K562 (cell line): ENCODE measurements around the gene CXCR6. TPM values are rescaled to one million over a fixed set of nuclear protein-coding genes. Genes with fewer than 3 reads are reported as not detected.

ENCODE experiments used
- ATAC-seq: fragments of 200-7000 bp; cut with Tn5 transposase; 3 replicates; pipeline ENCODE4 v1.9.1; 2020; ENCODE audit warnings: moderate library complexity
- BruUV-seq: library from RNA; stranded (reverse); fragments of 400-500 nt; replicated peaks from 2 replicates; lab custom pipeline; 2021; lab: Mats Ljungman, UMichigan
- CTCF ChIA-PET: fragments of 300-600 bp; formaldehyde crosslinking; extraction: SDS; loops from one replicate; lab custom pipeline; 2021; ENCODE audit warnings: low intra/inter-chr PET ratio; lab: Yijun Ruan, JAX
- POLR2A ChIA-PET: fragments of 300-600, 350-650 bp; sonication (Branson Sonifier 250); formaldehyde crosslinking; extraction: SDS; loops from one replicate; lab custom pipeline; 2021; ENCODE audit warnings: antibody characterized with exemption, inconsistent platforms; lab: Yijun Ruan, JAX
- DNase-seq, 4 experiments: peaks; one replicate each; pipeline versions ENCODE4 v3.0.0 to v3.0.0-alpha.2; 2011 to 2018; ENCODE audit warnings: low spot score in 3 of 4, mixed read lengths in 3 of 4; ENCODE audit errors: extremely low read depth in 1 of 4
- FAIRE-seq: peaks from 2 replicates; lab custom pipeline; 2011; peaks lifted over from hg19 to GRCh38; lab: Jason Lieb, UNC
- H2AFZ ChIP-seq: 2 replicates; pipeline ENCODE4 v1.6.0; 2011; ENCODE audit warnings: low read depth, low read length, control low read depth, inconsistent platforms
- H3K27ac ChIP-seq: fragments of 200-600 bp; 3 replicates; pipeline ENCODE4 v1.8.0; 2011; ENCODE audit warnings: low read depth, mild to moderate bottlenecking, control low read depth, inconsistent platforms, low read length, moderate library complexity, mixed read lengths; ENCODE audit errors: extremely low read depth
- H3K27me3 ChIP-seq, 2 experiments: fragments of 300-600 bp in 1 of 2; 2 replicates in 1 of 2; 3 replicates in 1 of 2; pipeline versions ENCODE4 v1.6.0 to v1.8.0; 2011; ENCODE audit warnings: inconsistent platforms in 2 of 2, low read length in 2 of 2, mild to moderate bottlenecking in 1 of 2, mixed read lengths in 1 of 2, moderate library complexity in 1 of 2; ENCODE audit not compliant: control insufficient read depth in 2 of 2, insufficient read depth in 2 of 2
- H3K36me3 ChIP-seq: fragments of 300-600 bp; 3 replicates; pipeline ENCODE4 v1.8.0; 2011; ENCODE audit warnings: mild to moderate bottlenecking, low read length, inconsistent platforms; ENCODE audit not compliant: control insufficient read depth, insufficient read depth
- H3K4me1 ChIP-seq, 2 experiments: fragments of 200-600 bp in 1 of 2; replicated peaks in 1 of 2; 2 replicates in 1 of 2; 3 replicates in 1 of 2; pipeline versions ENCODE4 v1.5.1 to v1.8.0; 2011; ENCODE audit warnings: inconsistent platforms in 2 of 2, low read length in 2 of 2, mild to moderate bottlenecking in 1 of 2, mixed read lengths in 1 of 2, moderate library complexity in 1 of 2; ENCODE audit not compliant: control insufficient read depth in 2 of 2, insufficient read depth in 2 of 2
- H3K4me2 ChIP-seq: 2 replicates; pipeline ENCODE4 v1.6.1; 2011; ENCODE audit warnings: low read length, control low read depth, inconsistent platforms, mixed read lengths; ENCODE audit not compliant: insufficient read depth
- H3K4me3 ChIP-seq: fragments of 200-600 bp; sonication (generic), shearing (Covaris generic); 2 replicates; pipeline ENCODE4 v1.5.1; 2016; ENCODE audit warnings: control low read depth, inconsistent platforms
- H3K79me2 ChIP-seq: fragments of 200-600 bp; 3 replicates; pipeline ENCODE4 v1.8.0; 2011; ENCODE audit warnings: low read length, inconsistent platforms; ENCODE audit not compliant: control insufficient read depth, insufficient read depth
- H3K9ac ChIP-seq, 2 experiments: 2 replicates each; pipeline versions ENCODE4 v1.6.0 to v1.6.1; 2011; ENCODE audit warnings: low read depth in 2 of 2, low read length in 2 of 2, control low read depth in 1 of 2, inconsistent platforms in 1 of 2, mild to moderate bottlenecking in 1 of 2, mixed read lengths in 1 of 2; ENCODE audit not compliant: insufficient read depth in 1 of 2
- H3K9me1 ChIP-seq: one replicate; pipeline ENCODE4 v1.6.0; 2011; ENCODE audit warnings: inconsistent platforms, mild to moderate bottlenecking, low read length, moderate library complexity; ENCODE audit not compliant: control insufficient read depth, insufficient read depth
- H3K9me3 ChIP-seq: replicated peaks from 2 replicates; pipeline ENCODE4 v1.5.1; 2011; ENCODE audit warnings: low read depth, low read length, inconsistent platforms; ENCODE audit not compliant: control insufficient read depth, insufficient read depth
- H4K20me1 ChIP-seq: replicated peaks from 2 replicates; pipeline ENCODE4 v1.6.1; 2011; ENCODE audit warnings: low read length, inconsistent platforms, mixed read lengths; ENCODE audit not compliant: control insufficient read depth, insufficient read depth
- CBFA2T2 ChIP-seq: fragments of 450-650 bp; conservative IDR thresholded peaks from 2 replicates; pipeline ENCODE4 v1.6.1; 2017; ENCODE audit warnings: mild to moderate bottlenecking
- CXXC5 ChIP-seq: fragments of 250-450 bp; sonication (Bioruptor Pico); IDR thresholded peaks from 2 replicates; pipeline ENCODE4 v1.8.0; 2022; ENCODE audit warnings: inconsistent platforms, mild to moderate bottlenecking, moderate library complexity
- EGR1 ChIP-seq: fragments of 450-650 bp; conservative IDR thresholded peaks from 2 replicates; pipeline ENCODE4 v1.6.1; 2017; ENCODE audit warnings: mild to moderate bottlenecking
- ELF2 ChIP-seq: fragments of 250-450 bp; sonication (Bioruptor Pico); IDR thresholded peaks from 2 replicates; pipeline ENCODE4 v1.5.0; 2021; ENCODE audit warnings: mild to moderate bottlenecking
- EP400 ChIP-seq: fragments of 450-650 bp; IDR thresholded peaks from 2 replicates; pipeline ENCODE4 v1.6.1; 2017; ENCODE audit warnings: antibody characterized with exemption, mild to moderate bottlenecking, moderate library complexity
- FIP1L1 ChIP-seq: fragments of 200-400 bp; formaldehyde crosslinking; IDR thresholded peaks from 2 replicates; pipeline ENCODE4 v1.6.1; 2018; ENCODE audit warnings: mild to moderate bottlenecking, low read depth, low read length; ENCODE audit not compliant: poor library complexity, severe bottlenecking
- IRF1 ChIP-seq: sonication (generic); formaldehyde crosslinking; IDR thresholded peaks from 2 replicates; pipeline ENCODE4 v1.8.0; 2022; ENCODE audit warnings: missing genetic modification reagents, mild to moderate bottlenecking, borderline replicate concordance
- NFRKB ChIP-seq: fragments of 450-650 bp; IDR thresholded peaks from 2 replicates; pipeline ENCODE4 v1.6.1; 2016; ENCODE audit warnings: low read depth
- SIN3B ChIP-seq: fragments of 450-650 bp; IDR thresholded peaks from 2 replicates; pipeline ENCODE4 v1.6.1; 2017; ENCODE audit warnings: low read depth, mild to moderate bottlenecking, moderate library complexity
- YBX1 ChIP-seq: fragments of 450-650 bp; IDR thresholded peaks from 2 replicates; pipeline ENCODE4 v1.7.1; 2016; ENCODE audit warnings: mild to moderate bottlenecking
- ZBTB7A ChIP-seq: IDR thresholded peaks from 2 replicates; pipeline ENCODE4 v1.6.1; 2011; ENCODE audit warnings: low read depth, mild to moderate bottlenecking, low read length, moderate library complexity, borderline replicate concordance; ENCODE audit not compliant: control insufficient read depth
- ZNF551 ChIP-seq: fragments of 250-450 bp; sonication (Bioruptor Pico); IDR thresholded peaks from 2 replicates; pipeline ENCODE4 v1.5.0; 2021; ENCODE audit warnings: mild to moderate bottlenecking, moderate library complexity
- WGBS: fragments of 100-300 bp; shearing (Covaris generic); methylation state at CpG from one replicate; pipeline ENCODE4 v1.1.6; 2016; ENCODE audit warnings: low coverage, mixed read lengths; ENCODE audit not compliant: insufficient coverage; ENCODE audit errors: missing lambda C conversion rate; 5-methylcytosine and 5-hydroxymethylcytosine counted together
- in situ Hi-C: fragments of 300-500 bp; cut with MboI; formaldehyde crosslinking; loops from 4 replicates; pipeline ENCODE4 v1.15.0; 2018; ENCODE audit warnings: inconsistent platforms, mixed read lengths
- intact Hi-C: fragments of 100-400 bp; cut with micrococcal nuclease; formaldehyde crosslinking; loops from 2 replicates; pipeline ENCODE4 v1.14.2; 2022
- polyA plus RNA-seq, 8 experiments: library from polyadenylated mRNA; depleted of rRNA in 4 of 8; stranded (reverse) in 5 of 8; unstranded in 3 of 8; fragments of >200 nt; fragmentation: Nextera tagmentation in 2 of 8; fragmentation: Illumina TruSeq in 1 of 8; extraction: Ambion mirVana in 2 of 8; extraction: Trizol in 1 of 8; gene quantifications; 2 replicates each; pipeline versions ENCODE4 v1.2.1 to v1.2.3, GENCODE V29; 2011 to 2014; ENCODE audit warnings: inconsistent platforms in 1 of 8, missing spikeins in 1 of 8
- total RNA-seq, 7 experiments: library from RNA; depleted of rRNA in 6 of 7; stranded (reverse); fragments of >200 nt in 6 of 7; fragmentation: Illumina TruSeq in 2 of 7; extraction: Trizol in 2 of 7; gene quantifications; 2 replicates each; pipeline versions ENCODE4 v1.2.1 to v1.2.3, GENCODE V29; 2011 to 2021; ENCODE audit warnings: low replicate concordance in 1 of 7
- TF ChIP-seq, protein P1 (sequence below): fragments of 250-450 bp; sonication (Bioruptor Pico); IDR thresholded peaks from 2 replicates; pipeline ENCODE4 v1.4.0; 2020
- TF ChIP-seq, protein P2 (sequence below): fragments of 250-450 bp; sonication (Bioruptor Pico); IDR thresholded peaks from 2 replicates; pipeline ENCODE4 v1.4.0; 2020; ENCODE audit warnings: borderline replicate concordance

CXCR6 gene
- total and polyA plus RNA-seq, 9 of the 15 experiments (the other 6 are each of a cell fraction or from before 2014, with no cell fraction given): 0.28 TPM; not detected in 8

DNA sequence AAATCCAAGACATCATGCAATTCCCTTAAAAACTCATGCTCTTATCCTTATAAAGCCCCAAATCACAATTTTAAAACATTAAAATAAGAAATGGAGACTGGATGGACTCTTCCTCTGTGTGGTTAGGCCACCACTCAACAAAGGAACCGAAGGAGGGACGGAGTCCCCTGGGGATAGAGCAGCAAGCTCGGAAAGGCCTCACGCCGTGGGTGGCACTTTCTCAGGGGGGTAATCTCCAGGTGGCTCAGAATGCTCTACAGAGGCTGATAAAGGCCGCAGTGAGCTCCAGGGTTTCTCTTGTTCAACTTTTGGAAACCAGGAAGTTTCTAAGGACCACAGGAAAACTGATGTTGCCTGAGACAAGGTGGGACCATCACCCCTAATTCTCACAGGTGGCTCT lies 33.7 kb upstream of the CXCR6 start:
- Histone ChIP-seq H3K4me3 (no peak overlapping the region), H3K9ac (no peak overlapping the region), H3K27ac (no peak overlapping the region), H2AFZ (no peak overlapping the region), H3K9me3 (no peaks in the 10 kb centered on the region), H3K79me2 (no peaks in the 10 kb centered on the region), H3K9me1 (peaks cover 2% of the 10 kb centered on the region), H4K20me1 (no peaks in the 10 kb centered on the region; the same call in 1 of the 2 replicates), H3K36me3 (no peaks in the 10 kb centered on the region), H3K4me2 (no peak overlapping the region), H3K4me1 (peaks cover 0 to 3% of the 10 kb centered on the region in 2 experiments; a peak in 3 of 5 replicates), H3K27me3 (peaks cover 0 to 45% of the 10 kb centered on the region in 2 experiments; a peak in 4 of 5 replicates)
- no peak for DNase-seq
- in situ Hi-C loops: no loop called here
- intact Hi-C loops: loop anchor here (10.0 kb wide), 1 partner anchor 395 kb away; no protein-coding TSS in a partner anchor
- ChIA-PET POLR2A (interaction anchor here (0.7 to 0.9 kb wide), 2 partner anchors 11 to 90 kb away, joined by 3 read pairs; no protein-coding TSS in a partner anchor), CTCF (no interaction called here)
- no TSS peak for BruUV-seq
- no peak for ATAC-seq
- FAIRE-seq: no peak
- WGBS: 10% methylated on average over 6 of the region's 6 CpGs
- TF ChIP-seq, protein P1, sequence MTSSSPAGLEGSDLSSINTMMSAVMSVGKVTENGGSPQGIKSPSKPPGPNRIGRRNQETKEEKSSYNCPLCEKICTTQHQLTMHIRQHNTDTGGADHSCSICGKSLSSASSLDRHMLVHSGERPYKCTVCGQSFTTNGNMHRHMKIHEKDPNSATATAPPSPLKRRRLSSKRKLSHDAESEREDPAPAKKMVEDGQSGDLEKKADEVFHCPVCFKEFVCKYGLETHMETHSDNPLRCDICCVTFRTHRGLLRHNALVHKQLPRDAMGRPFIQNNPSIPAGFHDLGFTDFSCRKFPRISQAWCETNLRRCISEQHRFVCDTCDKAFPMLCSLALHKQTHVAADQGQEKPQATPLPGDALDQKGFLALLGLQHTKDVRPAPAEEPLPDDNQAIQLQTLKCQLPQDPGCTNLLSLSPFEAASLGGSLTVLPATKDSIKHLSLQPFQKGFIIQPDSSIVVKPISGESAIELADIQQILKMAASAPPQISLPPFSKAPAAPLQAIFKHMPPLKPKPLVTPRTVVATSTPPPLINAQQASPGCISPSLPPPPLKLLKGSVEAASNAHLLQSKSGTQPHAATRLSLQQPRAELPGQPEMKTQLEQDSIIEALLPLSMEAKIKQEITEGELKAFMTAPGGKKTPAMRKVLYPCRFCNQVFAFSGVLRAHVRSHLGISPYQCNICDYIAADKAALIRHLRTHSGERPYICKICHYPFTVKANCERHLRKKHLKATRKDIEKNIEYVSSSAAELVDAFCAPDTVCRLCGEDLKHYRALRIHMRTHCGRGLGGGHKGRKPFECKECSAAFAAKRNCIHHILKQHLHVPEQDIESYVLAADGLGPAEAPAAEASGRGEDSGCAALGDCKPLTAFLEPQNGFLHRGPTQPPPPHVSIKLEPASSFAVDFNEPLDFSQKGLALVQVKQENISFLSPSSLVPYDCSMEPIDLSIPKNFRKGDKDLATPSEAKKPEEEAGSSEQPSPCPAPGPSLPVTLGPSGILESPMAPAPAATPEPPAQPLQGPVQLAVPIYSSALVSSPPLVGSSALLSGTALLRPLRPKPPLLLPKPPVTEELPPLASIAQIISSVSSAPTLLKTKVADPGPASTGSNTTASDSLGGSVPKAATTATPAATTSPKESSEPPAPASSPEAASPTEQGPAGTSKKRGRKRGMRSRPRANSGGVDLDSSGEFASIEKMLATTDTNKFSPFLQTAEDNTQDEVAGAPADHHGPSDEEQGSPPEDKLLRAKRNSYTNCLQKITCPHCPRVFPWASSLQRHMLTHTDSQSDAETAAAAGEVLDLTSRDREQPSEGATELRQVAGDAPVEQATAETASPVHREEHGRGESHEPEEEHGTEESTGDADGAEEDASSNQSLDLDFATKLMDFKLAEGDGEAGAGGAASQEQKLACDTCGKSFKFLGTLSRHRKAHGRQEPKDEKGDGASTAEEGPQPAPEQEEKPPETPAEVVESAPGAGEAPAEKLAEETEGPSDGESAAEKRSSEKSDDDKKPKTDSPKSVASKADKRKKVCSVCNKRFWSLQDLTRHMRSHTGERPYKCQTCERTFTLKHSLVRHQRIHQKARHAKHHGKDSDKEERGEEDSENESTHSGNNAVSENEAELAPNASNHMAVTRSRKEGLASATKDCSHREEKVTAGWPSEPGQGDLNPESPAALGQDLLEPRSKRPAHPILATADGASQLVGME: no peak
- TF ChIP-seq EP400: no peak
- TF ChIP-seq, protein P2, sequence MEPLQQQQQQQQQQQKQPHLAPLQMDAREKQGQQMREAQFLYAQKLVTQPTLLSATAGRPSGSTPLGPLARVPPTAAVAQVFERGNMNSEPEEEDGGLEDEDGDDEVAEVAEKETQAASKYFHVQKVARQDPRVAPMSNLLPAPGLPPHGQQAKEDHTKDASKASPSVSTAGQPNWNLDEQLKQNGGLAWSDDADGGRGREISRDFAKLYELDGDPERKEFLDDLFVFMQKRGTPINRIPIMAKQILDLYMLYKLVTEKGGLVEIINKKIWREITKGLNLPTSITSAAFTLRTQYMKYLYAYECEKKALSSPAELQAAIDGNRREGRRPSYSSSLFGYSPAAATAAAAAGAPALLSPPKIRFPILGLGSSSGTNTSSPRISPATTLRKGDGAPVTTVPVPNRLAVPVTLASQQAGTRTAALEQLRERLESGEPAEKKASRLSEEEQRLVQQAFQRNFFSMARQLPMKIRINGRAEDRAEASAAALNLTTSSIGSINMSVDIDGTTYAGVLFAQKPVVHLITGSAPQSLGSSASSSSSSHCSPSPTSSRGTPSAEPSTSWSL (CRISPR knock-in tag): no peak
- TF ChIP-seq EGR1: no peak
- no peak for TF ChIP-seq FIP1L1
- TF ChIP-seq ZBTB7A: no peak
- TF ChIP-seq SIN3B: no peak
- no peak for TF ChIP-seq ELF2 (CRISPR knock-in tag)
- no peak for TF ChIP-seq IRF1 (CRISPR knock-in tag)
- TF ChIP-seq ZNF551 (CRISPR knock-in tag): no peak
- TF ChIP-seq NFRKB: no peak
- no peak for TF ChIP-seq CXXC5 (CRISPR knock-in tag)
- no peak for TF ChIP-seq YBX1
- TF ChIP-seq CBFA2T2: no peak
